Lung (tissue), 12 donors: ENCODE data around the gene EAF1. TPM values are rescaled to one million over a fixed set of nuclear protein-coding genes. Genes with fewer than 3 reads are reported as not detected.

Experiments
- ATAC-seq: fragments of 200-7000 bp; cut with Tn5 transposase; one replicate; pipeline ENCODE4 v1.9.1; 2020; ENCODE audit warnings: moderate number of reproducible peaks; ENCODE audit not compliant: insufficient read depth, low FRiP score
- DNase-seq, 3 donors: peaks; one replicate each; pipeline ENCODE4 v3.0.0-alpha.2; 2013 to 2017
- H3K27ac ChIP-seq, 2 donors: one replicate each; pipeline ENCODE4 v1.5.1; 2013; ENCODE audit warnings: mild to moderate bottlenecking in 2 of 2, moderate library complexity in 2 of 2, control low read depth in 1 of 2, inconsistent platforms in 1 of 2, low read depth in 1 of 2, low read length in 1 of 2
- H3K27me3 ChIP-seq, 3 donors: one replicate each; pipeline ENCODE4 v1.5.1; 2013; ENCODE audit warnings: low read length in 2 of 3; ENCODE audit not compliant: control insufficient read depth in 3 of 3, insufficient read depth in 3 of 3
- H3K36me3 ChIP-seq, 4 donors: one replicate each; pipeline ENCODE4 v1.5.1; 2013; ENCODE audit warnings: low read length in 4 of 4, mild to moderate bottlenecking in 1 of 4, moderate library complexity in 1 of 4; ENCODE audit not compliant: control insufficient read depth in 4 of 4, insufficient read depth in 4 of 4
- H3K4me1 ChIP-seq, 5 donors: one replicate each; pipeline ENCODE4 v1.5.1; 2013; ENCODE audit warnings: low read length in 5 of 5, mild to moderate bottlenecking in 2 of 5, moderate library complexity in 1 of 5; ENCODE audit not compliant: control insufficient read depth in 5 of 5, insufficient read depth in 5 of 5
- H3K4me3 ChIP-seq: one replicate; pipeline ENCODE4 v1.5.1; 2013; ENCODE audit warnings: mild to moderate bottlenecking, control low read depth, moderate library complexity
- H3K9ac ChIP-seq, 2 donors: one replicate each; pipeline ENCODE4 v1.5.1; 2013; ENCODE audit warnings: low read length in 2 of 2, control low read depth in 1 of 2; ENCODE audit not compliant: insufficient read depth in 1 of 2
- H3K9me3 ChIP-seq, 4 donors: one replicate each; pipeline ENCODE4 v1.5.1; 2013; ENCODE audit warnings: low read length in 3 of 4, mild to moderate bottlenecking in 1 of 4, moderate library complexity in 1 of 4; ENCODE audit not compliant: control insufficient read depth in 4 of 4, insufficient read depth in 3 of 4
- WGBS, 2 donors: extraction: QIAGEN DNeasy Blood & Tissue Kit; methylation state at CpG; one replicate each; pipeline ENCODE4 v1.1.7; 2013; 5-methylcytosine and 5-hydroxymethylcytosine counted together
- polyA plus RNA-seq, 2 donors: library from polyadenylated mRNA; stranded (reverse); fragments of 200-250 nt; gene quantifications; one replicate each; pipeline ENCODE4 v1.2.1, GENCODE V29; 2013
- total RNA-seq, 2 donors: library from RNA; depleted of rRNA in 1 of 2; stranded (reverse); fragments of >200 nt in 1 of 2; gene quantifications; one replicate each; pipeline ENCODE4 v1.2.1, GENCODE V29; 2014 to 2021
- TF ChIP-seq, protein P1 (sequence below): IDR thresholded peaks from 2 replicates; pipeline ENCODE4 v1.5.1; 2012; ENCODE audit warnings: mild to moderate bottlenecking; ENCODE audit errors: control extremely low read depth, extremely low read depth
- donor health status: control.
- donor health status: control.
- donor health status: Bipolar disorder and iron deficiency.
- donor health status: healthy.
- donor health status: DM: yes; HTN: yes; CAD: no.

Gene EAF1
- total and polyA plus RNA-seq, 4 donors, result 5.5 to 25.3 (median 17.0) TPM

DNA sequence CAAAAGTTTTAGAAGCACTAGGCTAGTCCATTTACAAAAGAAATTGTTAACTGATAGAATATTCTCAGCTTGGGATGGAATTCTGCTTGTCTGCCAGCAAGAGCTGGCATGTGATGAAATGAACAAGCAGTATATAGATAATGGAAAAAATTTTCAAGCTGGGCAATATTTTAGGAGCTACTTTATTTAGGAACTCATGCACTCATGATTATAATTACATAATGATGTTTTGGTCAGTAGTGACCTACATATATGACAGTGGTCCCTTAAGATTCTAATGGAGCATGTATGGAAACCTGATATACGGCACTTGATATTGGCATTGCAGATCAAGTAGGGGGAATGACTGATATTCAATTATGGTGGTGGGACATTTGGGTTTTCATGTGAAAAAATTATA, 6.1 kb downstream of the EAF1 start:
- TF ChIP-seq, protein P1, sequence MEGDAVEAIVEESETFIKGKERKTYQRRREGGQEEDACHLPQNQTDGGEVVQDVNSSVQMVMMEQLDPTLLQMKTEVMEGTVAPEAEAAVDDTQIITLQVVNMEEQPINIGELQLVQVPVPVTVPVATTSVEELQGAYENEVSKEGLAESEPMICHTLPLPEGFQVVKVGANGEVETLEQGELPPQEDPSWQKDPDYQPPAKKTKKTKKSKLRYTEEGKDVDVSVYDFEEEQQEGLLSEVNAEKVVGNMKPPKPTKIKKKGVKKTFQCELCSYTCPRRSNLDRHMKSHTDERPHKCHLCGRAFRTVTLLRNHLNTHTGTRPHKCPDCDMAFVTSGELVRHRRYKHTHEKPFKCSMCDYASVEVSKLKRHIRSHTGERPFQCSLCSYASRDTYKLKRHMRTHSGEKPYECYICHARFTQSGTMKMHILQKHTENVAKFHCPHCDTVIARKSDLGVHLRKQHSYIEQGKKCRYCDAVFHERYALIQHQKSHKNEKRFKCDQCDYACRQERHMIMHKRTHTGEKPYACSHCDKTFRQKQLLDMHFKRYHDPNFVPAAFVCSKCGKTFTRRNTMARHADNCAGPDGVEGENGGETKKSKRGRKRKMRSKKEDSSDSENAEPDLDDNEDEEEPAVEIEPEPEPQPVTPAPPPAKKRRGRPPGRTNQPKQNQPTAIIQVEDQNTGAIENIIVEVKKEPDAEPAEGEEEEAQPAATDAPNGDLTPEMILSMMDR, result no peak
- Histone ChIP-seq H3K27me3 (no peaks in the 10 kb centered on the region), H3K9ac (no peak overlapping the region), H3K36me3 (peaks cover 28 to 46% (median 33%) of the 10 kb centered on the region in 4 donors), H3K4me1 (peaks cover 0 to 15% (median 0%) of the 10 kb centered on the region in 5 donors), H3K27ac (no peak overlapping the region), H3K4me3 (no peak overlapping the region), H3K9me3 (no peaks in the 10 kb centered on the region)
- DNase-seq (no peak), ATAC-seq (no peak)
- WGBS, 2 donors, result 96 to 97% methylated on average over 1 of the region's 1 CpG

DNA sequence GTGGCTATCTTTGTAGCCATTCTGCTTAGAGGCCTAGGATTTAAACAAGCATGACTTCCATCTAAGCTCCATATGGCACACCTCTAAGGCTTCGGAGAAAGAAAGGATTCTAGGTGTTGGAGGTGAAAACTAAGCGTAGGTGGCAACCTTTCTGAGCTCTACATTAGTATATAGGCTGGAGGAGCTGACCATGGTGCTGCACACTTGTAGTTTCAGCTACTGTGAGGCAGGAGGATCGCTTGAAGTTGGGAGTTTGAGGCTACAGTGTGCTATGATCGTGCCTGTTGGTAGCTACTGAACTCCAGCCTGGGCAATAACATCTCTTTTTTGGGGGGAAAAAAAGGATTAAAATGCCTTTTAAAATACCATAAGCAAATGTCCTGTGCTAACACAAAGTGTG, 7.4 kb downstream of the EAF1 start:
- Histone ChIP-seq H3K36me3 (peaks cover 32 to 51% (median 41%) of the 10 kb centered on the region in 4 donors), H3K9me3 (no peaks in the 10 kb centered on the region)
- WGBS, 2 donors, result 97 to 98% methylated on average over 4 of the region's 4 CpGs

DNA sequence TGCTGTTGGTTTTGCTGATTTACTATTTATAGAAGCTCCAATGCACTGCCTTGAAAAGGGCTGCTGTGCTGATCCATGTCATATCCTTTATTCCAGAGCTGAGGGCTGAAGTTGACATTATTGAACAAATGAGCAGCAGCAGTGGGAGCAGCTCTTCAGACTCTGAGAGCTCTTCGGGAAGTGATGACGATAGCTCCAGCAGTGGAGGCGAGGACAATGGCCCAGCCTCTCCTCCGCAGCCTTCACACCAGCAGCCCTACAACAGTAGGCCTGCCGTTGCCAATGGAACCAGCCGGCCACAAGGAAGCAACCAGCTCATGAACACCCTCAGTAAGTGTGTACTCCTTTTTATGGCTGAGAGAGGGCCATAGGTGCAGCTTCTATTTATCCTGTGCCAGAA, 8.8 kb downstream of the EAF1 start:
- Histone ChIP-seq H3K27me3 (no peaks in the 10 kb centered on the region), H3K4me3 (no peak overlapping the region), H3K36me3 (peaks cover 34 to 59% (median 51%) of the 10 kb centered on the region in 4 donors), H3K9me3 (no peaks in the 10 kb centered on the region), H3K9ac (no peak overlapping the region), H3K27ac (no peak overlapping the region), H3K4me1 (peaks cover 0 to 6% (median 0%) of the 10 kb centered on the region in 5 donors)
- no peak for ATAC-seq
- WGBS, 2 donors, result 96 to 97% methylated on average over 6 of the region's 6 CpGs
- TF ChIP-seq, protein P1, result no peak
- no peak for DNase-seq

More for the DNA sequence above, 7.4 kb downstream of the EAF1 start:
- Histone ChIP-seq H3K9ac (no peak overlapping the region), H3K27ac (no peak overlapping the region), H3K4me3 (no peak overlapping the region), H3K4me1 (peaks cover 0 to 8% (median 0%) of the 10 kb centered on the region in 5 donors), H3K27me3 (no peaks in the 10 kb centered on the region)
- TF ChIP-seq, protein P1, result no peak
- no peak for ATAC-seq
- DNase-seq, result peak in 1 of 3 donors; percentile 1

DNA sequence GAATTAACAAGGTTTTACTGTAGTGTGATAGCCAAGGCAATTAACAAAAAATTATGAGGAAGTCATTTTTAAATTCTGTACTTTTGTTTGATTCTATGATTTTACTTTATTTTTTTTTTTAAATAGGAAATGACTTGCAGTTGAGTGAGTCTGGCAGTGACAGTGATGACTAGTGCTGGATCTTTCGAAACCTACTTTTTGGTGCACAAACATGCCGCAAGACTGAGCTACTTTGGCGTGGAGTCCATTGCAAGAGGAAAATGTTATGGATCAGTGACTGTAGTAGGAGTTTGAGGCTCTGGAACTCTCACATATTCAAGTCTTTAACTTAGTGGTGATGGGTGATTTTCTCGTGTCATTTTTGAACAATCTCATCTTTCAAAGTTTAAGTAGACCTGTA, 11.6 kb downstream of the EAF1 start:
- no peaks in the 10 kb centered on the region for H3K9me3 ChIP-seq
- H3K4me3 ChIP-seq, result no peak overlapping the region
- no peak overlapping the region for H3K27ac ChIP-seq
- H3K27me3 ChIP-seq, result no peaks in the 10 kb centered on the region
- TF ChIP-seq, protein P1, result no peak
- peaks cover 0 to 6% (median 0%) of the 10 kb centered on the region in 5 donors for H3K4me1 ChIP-seq
- ATAC-seq (no peak), DNase-seq (no peak)
- H3K36me3 ChIP-seq, result peaks cover 39 to 54% (median 46%) of the 10 kb centered on the region in 4 donors
- H3K9ac ChIP-seq, result no peak overlapping the region
- WGBS, 2 donors, result 57 to 78% methylated on average over 4 of the region's 4 CpGs
